GM12872 (cell line): Measurements from ENCODE around the gene AKR1E2.

ENCODE experiments used
- TF ChIP-seq, protein P1 (sequence below): IDR thresholded peaks from 3 replicates; pipeline ENCODE4 v1.5.1; 2011; ENCODE audit warnings: low read depth, mild to moderate bottlenecking, low read length, moderate library complexity; ENCODE audit not compliant: insufficient read depth

AKR1E2 gene

DNA sequence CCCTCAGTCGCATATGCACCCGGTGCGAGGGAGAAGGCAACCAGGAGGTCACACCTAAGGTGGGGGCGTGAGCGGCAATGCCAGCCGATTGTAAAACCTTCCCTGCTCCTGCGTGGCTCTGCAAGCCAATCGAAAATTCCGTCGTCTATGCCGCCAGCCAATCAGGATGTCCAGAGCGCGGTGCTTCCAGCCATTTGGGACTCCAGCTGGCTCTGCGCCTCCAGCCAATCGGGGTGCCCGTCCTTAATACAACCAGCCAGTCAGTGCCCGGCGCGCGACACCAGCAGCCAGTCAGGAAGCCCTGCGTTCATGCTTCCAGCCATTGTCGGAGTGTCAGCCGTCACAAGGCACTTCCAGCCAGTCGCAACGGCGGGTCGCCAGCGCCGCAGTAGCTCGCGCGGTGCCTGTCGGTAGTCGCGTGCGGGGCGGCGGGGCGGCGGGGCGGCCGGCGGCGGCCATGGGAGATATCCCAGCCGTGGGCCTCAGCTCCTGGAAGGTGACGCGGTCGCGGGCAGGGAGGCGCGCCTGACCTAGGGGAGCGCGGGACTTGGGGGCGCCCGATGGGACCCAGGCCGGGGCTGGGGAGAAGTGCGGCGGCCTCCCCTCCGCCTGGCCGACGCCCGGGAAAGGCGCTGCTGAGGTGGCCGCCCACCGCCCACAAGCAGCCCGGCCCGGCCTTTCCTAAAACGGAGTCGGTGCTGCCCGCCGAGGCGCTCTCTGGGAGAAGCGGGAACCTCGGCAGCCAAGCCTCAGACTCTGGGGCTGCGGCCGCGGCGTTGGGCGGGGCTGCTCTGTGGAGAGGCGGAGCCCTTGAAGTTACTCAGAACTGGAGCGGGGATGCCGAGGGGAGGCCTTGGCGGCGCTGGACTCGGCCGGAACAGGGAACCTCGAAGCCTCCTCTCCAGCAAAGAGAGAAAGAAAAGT, at the start of gene AKR1E2:
Gene AKR1E2, plus strand, starts transcription at position 340 of the 924 bp plus-strand sequence. Its CDS starts 118 bp downstream, at position 458.
- TF ChIP-seq, protein P1, sequence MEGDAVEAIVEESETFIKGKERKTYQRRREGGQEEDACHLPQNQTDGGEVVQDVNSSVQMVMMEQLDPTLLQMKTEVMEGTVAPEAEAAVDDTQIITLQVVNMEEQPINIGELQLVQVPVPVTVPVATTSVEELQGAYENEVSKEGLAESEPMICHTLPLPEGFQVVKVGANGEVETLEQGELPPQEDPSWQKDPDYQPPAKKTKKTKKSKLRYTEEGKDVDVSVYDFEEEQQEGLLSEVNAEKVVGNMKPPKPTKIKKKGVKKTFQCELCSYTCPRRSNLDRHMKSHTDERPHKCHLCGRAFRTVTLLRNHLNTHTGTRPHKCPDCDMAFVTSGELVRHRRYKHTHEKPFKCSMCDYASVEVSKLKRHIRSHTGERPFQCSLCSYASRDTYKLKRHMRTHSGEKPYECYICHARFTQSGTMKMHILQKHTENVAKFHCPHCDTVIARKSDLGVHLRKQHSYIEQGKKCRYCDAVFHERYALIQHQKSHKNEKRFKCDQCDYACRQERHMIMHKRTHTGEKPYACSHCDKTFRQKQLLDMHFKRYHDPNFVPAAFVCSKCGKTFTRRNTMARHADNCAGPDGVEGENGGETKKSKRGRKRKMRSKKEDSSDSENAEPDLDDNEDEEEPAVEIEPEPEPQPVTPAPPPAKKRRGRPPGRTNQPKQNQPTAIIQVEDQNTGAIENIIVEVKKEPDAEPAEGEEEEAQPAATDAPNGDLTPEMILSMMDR = no peak

DNA sequence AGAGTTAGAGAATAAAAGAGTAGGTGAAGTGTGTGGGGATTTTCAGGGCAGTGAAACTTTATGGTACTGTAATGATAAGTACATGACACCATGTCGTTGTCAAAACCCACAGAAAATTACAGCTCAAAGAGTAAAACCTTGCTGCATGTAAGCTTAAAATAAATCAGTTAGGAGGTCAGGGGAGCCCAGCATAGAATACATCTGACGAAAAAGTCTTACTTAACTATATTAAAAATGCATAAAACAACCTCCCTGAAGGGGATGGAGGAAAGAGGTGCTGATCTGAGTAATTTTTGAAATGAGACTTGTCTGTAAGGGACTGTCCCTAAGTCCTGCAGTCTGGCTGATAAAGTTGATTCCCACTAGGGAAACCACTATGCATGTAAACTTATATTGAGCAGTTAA, 49.8 kb upstream of the AKR1E2 start:
- TF ChIP-seq, protein P1 = no peak

DNA sequence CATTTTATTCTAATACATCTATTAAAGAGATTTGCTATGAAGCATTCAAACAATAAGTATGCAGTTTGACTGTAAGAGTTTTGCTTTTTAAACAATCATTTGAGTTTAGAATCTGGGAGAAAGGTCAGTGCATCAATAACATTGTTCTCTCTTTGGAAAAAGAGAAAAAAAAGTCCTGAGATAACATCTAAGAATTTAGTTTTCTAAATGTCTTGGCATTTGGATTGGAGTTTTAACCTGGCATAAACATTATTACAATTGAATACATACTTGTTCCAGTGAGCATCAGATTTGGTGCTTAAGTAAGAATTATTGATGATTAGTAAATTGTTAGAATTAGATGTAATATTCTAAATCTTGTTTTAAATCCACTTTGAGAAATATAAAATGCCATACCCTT, 47.2 kb upstream of the AKR1E2 start:
- TF ChIP-seq, protein P1 = no peak

DNA sequence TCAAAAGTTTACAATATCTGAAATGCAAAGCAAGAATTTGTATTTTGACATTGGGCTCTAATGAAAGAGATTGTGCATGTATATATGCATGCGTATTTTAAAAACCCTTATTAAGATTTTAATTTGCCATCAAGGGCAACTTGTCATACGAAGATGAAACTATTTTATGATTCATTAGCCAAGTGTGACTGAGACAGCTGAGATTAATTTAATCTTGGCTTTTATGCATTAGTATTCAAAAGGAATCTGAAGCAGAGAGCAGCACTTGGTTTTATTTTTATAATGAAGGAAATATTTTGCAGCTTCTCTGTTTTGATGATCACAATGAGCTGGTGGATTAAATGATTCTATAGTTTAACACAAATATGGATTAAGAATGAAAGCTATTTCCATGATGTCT, 45.9 kb upstream of the AKR1E2 start:
- TF ChIP-seq, protein P1 = no peak

DNA sequence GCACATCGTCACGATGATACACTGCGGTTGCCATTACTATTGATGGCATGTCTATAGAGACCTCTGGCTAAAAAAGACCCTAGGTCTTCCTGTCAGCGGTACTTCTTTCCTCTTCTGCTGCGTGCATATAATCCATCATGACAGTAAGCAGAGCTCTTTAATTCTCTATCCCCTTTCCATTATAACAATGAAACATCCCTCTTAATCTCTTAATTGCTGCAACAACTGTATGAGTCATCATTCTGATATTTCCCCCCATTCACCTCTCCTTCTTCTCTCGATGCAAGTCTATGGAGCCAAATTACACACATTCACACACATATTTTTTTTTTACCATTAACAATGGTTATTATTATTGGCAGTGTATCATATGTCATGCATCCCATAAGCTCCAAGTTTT, 45.2 kb upstream of the AKR1E2 start:
- TF ChIP-seq, protein P1 = no peak

DNA sequence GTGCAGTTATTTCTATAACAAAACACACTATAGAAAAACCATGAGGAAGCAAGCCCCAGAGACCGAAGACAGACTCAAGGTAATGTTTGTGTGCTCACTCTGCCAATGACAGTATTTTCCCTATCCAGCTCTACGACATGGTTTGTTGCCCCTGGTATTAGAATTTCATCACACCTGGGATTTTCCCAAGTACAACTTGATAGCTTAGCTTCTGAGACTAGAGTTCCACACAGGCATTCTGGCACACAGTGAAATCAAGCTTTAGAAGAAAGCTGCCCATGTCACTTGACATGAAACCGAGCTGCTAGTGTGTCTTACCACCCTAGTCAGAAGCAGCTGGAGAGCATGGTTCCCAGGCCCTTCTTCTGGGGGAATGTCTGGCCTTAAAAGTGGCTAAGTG, 44.1 kb upstream of the AKR1E2 start:
- TF ChIP-seq, protein P1 = no peak

DNA sequence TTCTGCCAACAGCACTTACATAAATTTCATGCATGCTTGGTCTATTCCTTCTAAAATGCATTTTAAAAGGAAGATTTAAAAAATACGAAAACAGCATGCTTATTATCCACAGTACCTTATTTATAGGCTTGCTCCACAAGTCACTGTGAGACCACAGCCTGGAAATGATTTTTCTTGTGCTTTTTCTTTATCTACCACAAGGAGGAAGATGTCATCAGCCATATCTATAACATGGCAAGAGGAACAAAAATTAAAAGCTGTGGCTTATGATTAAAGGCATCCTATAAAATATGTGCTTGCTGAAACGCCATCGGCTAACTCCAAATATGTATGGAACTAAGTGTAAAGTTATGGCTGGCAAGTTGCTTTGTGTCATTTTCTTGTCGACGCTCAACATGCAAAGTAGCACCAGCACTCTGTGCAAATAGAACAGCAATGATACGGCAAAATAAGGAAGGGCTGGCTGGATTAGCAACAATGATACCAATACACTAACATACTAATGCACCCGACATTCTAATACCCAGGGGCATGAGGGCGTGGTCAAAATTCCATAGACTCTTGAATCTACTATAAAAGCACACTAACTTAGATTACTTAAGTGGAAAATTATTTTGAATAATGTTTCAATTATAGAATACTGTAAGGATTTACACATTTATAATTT, 41.2 kb upstream of the AKR1E2 start:
- TF ChIP-seq, protein P1 = no peak
